Thyroid gland (tissue), 4 donors: Measurements from ENCODE around the gene LRRC10.

Source experiments
- CTCF ChIP-seq, 6 experiments: fragments of 200-600 bp in 3 of 6; fragments of 450-650 bp in 3 of 6; sonication (generic) in 3 of 6; IDR thresholded peaks; one replicate each; pipeline ENCODE4 v1.5.1; 2016 to 2019; ENCODE audit warnings: antibody characterized with exemption in 6 of 6, mild to moderate bottlenecking in 2 of 6, inconsistent platforms in 1 of 6, moderate library complexity in 1 of 6
- POLR2A ChIP-seq, 2 donors: fragments of 450-650 bp; IDR thresholded peaks; one replicate each; pipeline ENCODE4 v1.6.1; 2017; ENCODE audit warnings: antibody characterized with exemption in 2 of 2, mild to moderate bottlenecking in 2 of 2, moderate library complexity in 1 of 2

GRCh38 chr12:69645031-69645430 is 34.3 kb upstream of the LRRC10 start:
- TF ChIP-seq CTCF (IDR thresholded peaks at IDR 0.05) = no peak
- no peak for TF ChIP-seq POLR2A (IDR thresholded peaks at IDR 0.05)
